ENCODE measurements around the gene CNIH3.

CNIH3 gene

DNA sequence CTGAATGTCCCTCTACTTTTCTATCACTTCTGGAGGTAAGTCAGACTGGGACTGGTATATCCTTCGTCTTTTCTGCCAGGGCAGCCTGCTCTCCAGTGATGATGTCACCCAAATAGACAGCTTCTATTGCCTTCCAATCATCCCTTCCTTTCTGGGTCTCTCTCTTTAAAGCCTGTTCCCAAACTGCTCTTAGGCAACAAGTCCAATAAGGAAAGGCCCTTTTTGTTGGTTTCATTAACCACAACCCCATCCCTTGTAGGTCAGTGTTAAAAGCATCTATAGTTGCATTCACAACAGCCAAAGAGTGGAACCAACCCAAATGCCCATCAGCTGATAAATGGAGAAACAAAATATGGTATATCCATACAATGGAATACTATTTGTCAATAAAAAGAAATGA, 114.4 kb downstream of the CNIH3 start:
- no peak for DNase-seq (ENCODE audit: low read depth, low spot score)
- H3K4me3 ChIP-seq = no peak overlapping the region
- H3K36me3 ChIP-seq (ENCODE audit: insufficient read depth, low read length) = no peaks in the 10 kb centered on the region
- TF ChIP-seq EZH2 (IDR thresholded peaks at IDR 0.05) (no peak), FOXP2 (optimal IDR thresholded peaks at IDR 0.05; ENCODE audit: control extremely low read depth, extremely low read length, insufficient read depth) (no peak), POLR2AphosphoS5 (IDR thresholded peaks at IDR 0.05; ENCODE audit: borderline replicate concordance, low read depth, low read length) (no peak)
- no peak overlapping the region for H3K9ac ChIP-seq (ENCODE audit: insufficient read length)
- no peaks in the 10 kb centered on the region for H3K9me3 ChIP-seq (ENCODE audit: low read depth, low read length)
- no peak overlapping the region for H3K27ac ChIP-seq

GRCh38 chr1:224730965-224731364, 114.8 kb downstream of the CNIH3 start:
- no peak overlapping the region for H3K27ac ChIP-seq
- no peak for DNase-seq (ENCODE audit: low read depth, low spot score)
- H3K9ac ChIP-seq (ENCODE audit: insufficient read length) = no peak overlapping the region
- no peak for TF ChIP-seq EZH2 (IDR thresholded peaks at IDR 0.05)
- H3K9me3 ChIP-seq (ENCODE audit: low read depth, low read length) = no peaks in the 10 kb centered on the region
- no peaks in the 10 kb centered on the region for H3K36me3 ChIP-seq (ENCODE audit: insufficient read depth, low read length)
- H3K4me3 ChIP-seq = no peak overlapping the region

- H3K9ac ChIP-seq (ENCODE audit: insufficient read length) = no peak overlapping the region
- DNase-seq (ENCODE audit: low read depth, low spot score) = no peak
- no peak overlapping the region for H3K4me3 ChIP-seq
- no peak for TF ChIP-seq EZH2 (IDR thresholded peaks at IDR 0.05)
- no peak for TF ChIP-seq POLR2AphosphoS5 (IDR thresholded peaks at IDR 0.05; ENCODE audit: borderline replicate concordance, low read depth, low read length)
- TF ChIP-seq FOXP2 (optimal IDR thresholded peaks at IDR 0.05; ENCODE audit: control extremely low read depth, extremely low read length, insufficient read depth) = no peak
- H3K27ac ChIP-seq = no peak overlapping the region
- H3K9me3 ChIP-seq (ENCODE audit: low read depth, low read length) = no peaks in the 10 kb centered on the region
- no peaks in the 10 kb centered on the region for H3K36me3 ChIP-seq (ENCODE audit: insufficient read depth, low read length)
These were observed 115.5 kb downstream of the CNIH3 start for GRCh38 chr1:224731633-224732032.

DNA sequence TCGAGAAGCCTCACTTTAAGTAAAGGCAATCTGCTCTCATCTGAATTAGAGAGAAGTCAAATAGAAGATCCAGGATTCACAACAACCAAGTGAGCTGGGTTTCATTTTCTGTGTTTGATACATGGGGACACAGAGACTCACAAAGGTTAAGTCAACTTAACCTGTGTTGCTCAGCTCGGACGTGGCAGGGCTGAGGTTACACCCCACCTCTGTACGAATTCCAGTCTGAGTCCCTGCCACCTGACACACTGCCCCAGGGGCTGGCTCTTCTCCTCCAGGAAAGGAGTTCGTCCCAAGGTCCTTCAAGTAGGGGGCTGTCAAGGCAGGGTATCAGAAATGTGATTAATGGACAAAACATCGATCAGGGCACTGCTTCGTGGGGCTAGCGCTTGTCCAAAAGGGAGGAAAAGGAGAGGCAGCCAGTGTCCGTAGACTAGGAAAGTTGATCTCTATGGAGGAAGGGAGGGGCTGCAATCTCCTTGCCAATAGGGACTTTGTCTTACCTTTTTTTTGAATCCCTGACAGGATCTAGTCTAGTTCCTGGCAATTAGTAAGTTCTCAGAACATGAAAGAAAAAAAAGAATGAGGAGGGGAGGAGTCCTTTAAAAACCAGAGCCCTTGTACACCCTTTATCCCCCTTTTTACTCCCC, 116.4 kb downstream of the CNIH3 start:
- no peak overlapping the region for H3K9ac ChIP-seq (ENCODE audit: insufficient read length)
- H3K9me3 ChIP-seq (ENCODE audit: low read depth, low read length) = no peaks in the 10 kb centered on the region
- H3K4me3 ChIP-seq = no peak overlapping the region
- no peak for TF ChIP-seq EZH2 (IDR thresholded peaks at IDR 0.05)
- no peak for TF ChIP-seq POLR2AphosphoS5 (IDR thresholded peaks at IDR 0.05; ENCODE audit: borderline replicate concordance, low read depth, low read length)
- TF ChIP-seq FOXP2 (optimal IDR thresholded peaks at IDR 0.05; ENCODE audit: control extremely low read depth, extremely low read length, insufficient read depth) = no peak
- H3K27ac ChIP-seq = no peak overlapping the region
- no peaks in the 10 kb centered on the region for H3K36me3 ChIP-seq (ENCODE audit: insufficient read depth, low read length)
- DNase-seq (ENCODE audit: low read depth, low spot score) = no peak

DNA sequence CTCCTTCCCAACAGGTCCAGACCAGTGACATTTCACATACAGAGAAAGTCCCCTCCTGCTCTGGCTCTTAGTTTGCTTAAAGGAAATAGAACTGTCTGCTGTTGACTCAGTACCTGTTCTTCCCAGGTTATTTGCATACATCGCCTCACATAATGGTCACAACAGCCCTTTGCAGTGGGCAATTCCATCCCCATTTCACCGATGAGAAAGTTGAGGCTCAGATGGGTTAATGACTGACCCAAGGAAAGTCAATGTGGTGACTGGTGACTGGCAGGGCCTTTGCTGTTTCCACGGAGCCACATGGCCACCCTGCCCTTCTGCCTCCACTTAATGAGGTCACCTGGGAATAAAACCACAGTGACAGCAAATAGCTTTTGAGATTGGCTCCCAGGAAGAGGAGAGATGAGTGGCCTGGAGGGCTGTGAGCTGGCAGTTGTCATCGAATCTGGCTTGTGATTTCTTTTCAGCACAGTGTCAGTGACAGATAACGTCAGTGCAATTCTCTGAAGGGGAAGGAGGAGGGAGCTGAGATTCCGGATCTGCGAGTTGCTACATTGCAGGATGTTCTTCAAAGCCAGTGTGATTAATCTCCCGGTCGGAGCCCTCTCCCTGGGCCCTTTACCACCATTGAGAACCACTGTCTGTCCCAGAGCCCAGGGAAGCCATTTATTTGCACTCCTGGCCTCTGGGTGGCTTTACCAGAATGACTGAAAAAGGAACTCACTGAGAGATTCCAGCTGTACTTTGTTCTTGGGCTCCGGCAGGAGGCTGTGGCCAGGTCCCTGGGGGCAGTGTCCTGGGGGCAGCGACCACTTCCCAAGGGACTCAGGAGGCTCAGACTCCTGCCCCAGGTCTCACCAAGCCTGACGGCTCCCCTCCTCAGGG, 117.2 kb downstream of the CNIH3 start:
- no peak overlapping the region for H3K27ac ChIP-seq
- H3K4me3 ChIP-seq = no peak overlapping the region
- DNase-seq (ENCODE audit: low read depth, low spot score) = no peak
- H3K36me3 ChIP-seq (ENCODE audit: insufficient read depth, low read length) = no peaks in the 10 kb centered on the region
- H3K9ac ChIP-seq (ENCODE audit: insufficient read length) = no peak overlapping the region
- H3K9me3 ChIP-seq (ENCODE audit: low read depth, low read length) = no peaks in the 10 kb centered on the region
- no peak for TF ChIP-seq FOXP2 (optimal IDR thresholded peaks at IDR 0.05; ENCODE audit: control extremely low read depth, extremely low read length, insufficient read depth)
- no peak for TF ChIP-seq POLR2AphosphoS5 (IDR thresholded peaks at IDR 0.05; ENCODE audit: borderline replicate concordance, low read depth, low read length)
- no peak for TF ChIP-seq EZH2 (IDR thresholded peaks at IDR 0.05)

DNA sequence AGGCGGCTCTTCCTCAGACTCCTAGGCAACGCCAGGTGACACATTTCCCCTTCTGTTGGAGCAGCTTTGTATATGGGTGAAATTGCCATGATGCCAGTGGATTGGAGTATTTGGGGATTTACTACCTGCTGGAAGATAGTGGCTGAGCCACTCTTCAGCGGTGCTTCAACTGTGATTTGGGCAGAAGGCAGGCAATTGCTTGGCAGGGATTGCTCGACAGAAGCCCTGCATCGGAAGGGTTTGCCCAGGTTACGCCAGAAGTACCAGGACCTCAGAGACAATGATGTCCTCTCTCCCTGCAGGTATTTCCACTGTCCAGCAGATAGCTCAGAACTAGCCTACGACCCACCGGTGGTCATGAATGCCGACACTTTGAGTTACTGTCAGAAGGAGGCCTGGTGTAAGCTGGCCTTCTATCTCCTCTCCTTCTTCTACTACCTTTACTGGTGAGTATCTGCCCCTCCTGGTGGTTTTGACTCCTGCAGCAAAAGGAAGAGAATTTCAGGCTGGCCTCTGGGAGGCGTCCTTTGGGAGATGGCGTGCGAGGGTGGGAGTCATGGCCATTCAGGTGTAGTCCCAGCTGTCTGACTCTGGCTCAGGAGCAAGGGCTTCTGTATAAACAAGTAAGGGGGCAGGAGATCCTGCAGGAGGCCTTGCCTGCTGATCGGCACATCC, 118.3 kb downstream of the CNIH3 start:
- Histone ChIP-seq H3K36me3 (ENCODE audit: insufficient read depth, low read length) (no peaks in the 10 kb centered on the region), H3K9ac (ENCODE audit: insufficient read length) (no peak overlapping the region), H3K9me3 (ENCODE audit: low read depth, low read length) (no peaks in the 10 kb centered on the region), H3K4me3 (no peak overlapping the region), H3K27ac (no peak overlapping the region)
- TF ChIP-seq FOXP2 (optimal IDR thresholded peaks at IDR 0.05; ENCODE audit: control extremely low read depth, extremely low read length, insufficient read depth) (no peak), EZH2 (IDR thresholded peaks at IDR 0.05) (no peak), POLR2AphosphoS5 (IDR thresholded peaks at IDR 0.05; ENCODE audit: borderline replicate concordance, low read depth, low read length) (no peak)
- no peak for DNase-seq (ENCODE audit: low read depth, low spot score)

GRCh38 chr1:224735159-224735558, 119.0 kb downstream of the CNIH3 start:
- no peak for DNase-seq (ENCODE audit: low read depth, low spot score)
- no peak overlapping the region for H3K9ac ChIP-seq (ENCODE audit: insufficient read length)
- H3K4me3 ChIP-seq = no peak overlapping the region
- no peak for TF ChIP-seq POLR2AphosphoS5 (IDR thresholded peaks at IDR 0.05; ENCODE audit: borderline replicate concordance, low read depth, low read length)
- TF ChIP-seq FOXP2 (optimal IDR thresholded peaks at IDR 0.05; ENCODE audit: control extremely low read depth, extremely low read length, insufficient read depth) = no peak
- no peak overlapping the region for H3K27ac ChIP-seq
- H3K9me3 ChIP-seq (ENCODE audit: low read depth, low read length) = no peaks in the 10 kb centered on the region
- no peaks in the 10 kb centered on the region for H3K36me3 ChIP-seq (ENCODE audit: insufficient read depth, low read length)

DNA sequence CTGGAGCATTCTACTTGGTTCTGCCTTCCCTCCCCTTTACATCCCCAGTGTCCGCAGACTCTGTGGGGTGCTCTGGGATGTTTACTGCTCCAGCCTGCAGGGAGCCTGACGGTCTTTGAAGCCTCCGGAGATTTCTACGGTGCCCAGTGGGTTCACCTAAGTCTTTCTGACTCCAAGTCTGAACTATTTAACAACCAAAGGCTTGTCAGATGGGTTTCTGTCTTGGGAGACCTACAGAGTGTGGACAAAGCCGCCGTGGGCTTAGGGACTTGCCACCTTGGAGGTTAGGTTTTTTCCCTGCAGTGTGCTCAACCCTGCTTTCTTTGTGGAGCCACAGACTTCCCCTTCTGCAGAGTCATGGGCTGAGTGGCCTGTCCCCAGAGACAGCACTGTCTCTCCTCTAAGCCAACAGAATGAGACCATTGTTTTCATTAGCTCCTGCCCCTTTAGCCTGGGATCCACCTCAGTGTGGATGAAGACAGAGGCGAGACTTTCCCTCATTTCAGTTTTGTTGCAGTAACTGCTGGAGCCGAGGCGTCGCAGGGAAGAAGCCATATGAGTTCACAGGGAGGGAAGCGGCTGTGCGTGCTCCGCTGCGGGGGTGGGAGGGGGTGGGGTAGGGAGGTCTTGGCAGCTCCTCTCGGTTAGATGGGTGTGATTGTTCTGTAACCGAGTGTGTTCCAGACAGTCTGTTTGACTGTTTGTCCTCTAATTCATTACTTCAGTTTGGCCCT, 120.7 kb downstream of the CNIH3 start:
- no peak for DNase-seq (ENCODE audit: low read depth, low spot score)
- no peak for TF ChIP-seq FOXP2 (optimal IDR thresholded peaks at IDR 0.05; ENCODE audit: control extremely low read depth, extremely low read length, insufficient read depth)
- TF ChIP-seq POLR2AphosphoS5 (IDR thresholded peaks at IDR 0.05; ENCODE audit: borderline replicate concordance, low read depth, low read length) = no peak
- no peak for TF ChIP-seq EZH2 (IDR thresholded peaks at IDR 0.05)
- Histone ChIP-seq H3K9ac (ENCODE audit: insufficient read length) (no peak overlapping the region), H3K4me3 (no peak overlapping the region), H3K27ac (no peak overlapping the region), H3K9me3 (ENCODE audit: low read depth, low read length) (no peaks in the 10 kb centered on the region), H3K36me3 (ENCODE audit: insufficient read depth, low read length) (no peaks in the 10 kb centered on the region)

Measured in SK-N-MC (cell line).